Islet precursor cell (in vitro differentiated cells): ENCODE measurements around the gene TCN2.
"Not testable (repeated sequence)": the region's sequence is repeated elsewhere in the genome, so short reads cannot be mapped to it uniquely, and the experiment has no call there.

Experiments used
- DNase-seq: peaks from one replicate; pipeline ENCODE4 v3.0.0-alpha.2; 2018

The TCN2 gene

DNA sequence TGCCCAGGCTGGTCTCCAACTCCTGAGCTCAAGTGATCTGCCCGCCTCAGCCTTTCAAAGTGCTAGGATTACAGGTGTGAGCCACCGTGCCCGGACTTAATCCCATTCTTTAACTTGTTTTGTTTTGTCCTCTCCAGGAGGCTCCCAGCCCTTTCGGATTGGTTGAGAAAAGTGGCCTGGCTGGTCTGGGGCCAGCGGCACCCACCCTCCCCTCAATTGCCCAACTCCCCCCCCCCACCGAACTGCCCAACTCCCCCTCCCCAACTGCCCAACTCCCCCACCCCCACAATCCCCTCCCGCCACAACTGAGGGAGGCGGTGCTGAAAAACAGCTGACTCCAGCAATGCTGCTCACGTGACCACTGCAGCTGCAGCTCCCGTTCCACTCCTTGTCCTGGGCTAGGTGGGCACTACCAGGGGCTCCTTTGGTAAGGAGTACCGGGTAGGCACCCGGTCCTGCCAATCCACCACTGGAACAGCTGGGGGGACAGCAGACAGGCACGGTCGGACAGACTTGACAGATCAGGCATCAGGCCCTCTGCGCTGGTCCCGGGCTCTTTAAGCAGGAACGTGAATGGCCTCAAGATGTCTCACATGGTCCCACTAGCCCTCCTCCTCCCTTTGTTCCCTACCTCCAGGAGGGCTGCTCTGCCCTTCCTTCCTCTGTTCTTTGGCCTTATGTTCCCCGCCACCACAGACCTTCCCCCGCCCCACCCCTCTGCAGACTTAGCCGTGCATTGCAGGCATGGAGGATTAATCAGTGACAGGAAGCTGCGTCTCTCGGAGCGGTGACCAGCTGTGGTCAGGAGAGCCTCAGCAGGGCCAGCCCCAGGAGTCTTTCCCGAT lies at the start of gene TCN2:
Gene TCN2 (plus strand): TSS at position 720 of the 845 bp plus-strand sequence. CDS start 158 bp downstream, outside the sequence.
- peak; percentile 91 for DNase-seq

DNA sequence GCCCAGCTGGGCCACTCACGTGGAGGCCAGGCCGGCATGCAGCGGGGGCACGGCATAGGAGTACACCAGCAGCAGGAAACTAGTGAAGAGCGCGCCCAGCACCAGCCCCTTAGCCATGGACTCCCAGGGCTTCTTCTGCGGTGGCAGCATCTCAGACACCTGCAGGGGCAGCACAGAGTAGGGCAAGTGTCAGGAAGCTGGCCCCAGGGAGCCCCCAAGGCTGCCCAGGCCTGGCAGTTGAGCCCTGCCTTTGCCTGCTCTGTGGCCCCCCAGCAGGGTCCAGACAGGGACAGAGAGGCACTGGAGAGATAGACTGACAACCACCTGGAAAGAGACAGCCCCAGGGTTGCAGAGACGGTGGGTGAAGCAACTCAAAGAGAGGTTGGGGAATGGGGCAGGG lies 49.7 kb upstream of the TCN2 start:
- DNase-seq = no peak

DNA sequence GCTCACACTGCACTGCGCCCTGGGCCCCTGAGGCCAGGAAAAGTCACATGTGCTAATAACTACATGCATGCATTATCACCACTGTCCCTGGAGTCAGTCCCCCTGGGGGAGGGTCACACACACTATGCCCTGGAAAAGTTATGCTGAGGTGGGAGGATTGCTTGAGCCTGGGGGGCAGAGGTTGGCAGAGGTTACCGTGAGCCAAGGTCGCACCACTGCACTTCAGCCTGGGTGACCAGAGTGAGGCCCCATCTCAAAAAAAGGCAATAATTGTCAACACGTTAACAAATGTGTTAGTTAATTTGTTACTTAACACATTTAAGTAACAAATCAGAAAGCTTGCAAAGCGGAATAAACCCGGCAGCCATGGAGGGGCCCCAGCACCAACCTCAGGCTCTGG lies 47.1 kb upstream of the TCN2 start:
- no peak for DNase-seq

DNA sequence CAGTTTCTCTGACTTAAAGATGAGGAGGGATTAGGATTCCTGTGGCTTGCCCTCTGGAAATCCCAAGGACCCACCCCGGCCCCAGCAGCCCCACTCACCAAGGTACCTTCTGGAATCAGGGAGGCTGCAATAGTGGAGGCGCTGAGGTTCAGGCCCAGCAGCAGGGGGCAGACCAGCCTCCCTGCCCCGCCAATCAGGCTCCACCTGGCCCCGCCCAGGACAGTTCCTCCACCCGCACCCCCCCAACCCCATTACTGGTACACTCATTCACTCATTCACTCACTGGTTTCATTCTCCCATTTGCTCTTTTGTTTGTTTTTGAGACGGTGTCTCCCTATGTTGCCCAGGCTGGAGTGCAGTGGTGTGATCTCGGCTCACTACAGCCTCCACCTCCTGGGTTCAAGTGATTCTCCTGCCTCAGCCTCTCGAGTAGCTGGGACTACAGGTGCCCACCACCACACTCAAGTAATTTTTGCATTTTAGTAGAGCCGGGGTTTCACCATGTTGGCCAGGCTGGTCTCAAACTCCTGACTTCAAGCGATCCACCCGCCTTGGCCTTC lies 46.3 kb upstream of the TCN2 start:
- DNase-seq = not testable (repeated sequence)

DNA sequence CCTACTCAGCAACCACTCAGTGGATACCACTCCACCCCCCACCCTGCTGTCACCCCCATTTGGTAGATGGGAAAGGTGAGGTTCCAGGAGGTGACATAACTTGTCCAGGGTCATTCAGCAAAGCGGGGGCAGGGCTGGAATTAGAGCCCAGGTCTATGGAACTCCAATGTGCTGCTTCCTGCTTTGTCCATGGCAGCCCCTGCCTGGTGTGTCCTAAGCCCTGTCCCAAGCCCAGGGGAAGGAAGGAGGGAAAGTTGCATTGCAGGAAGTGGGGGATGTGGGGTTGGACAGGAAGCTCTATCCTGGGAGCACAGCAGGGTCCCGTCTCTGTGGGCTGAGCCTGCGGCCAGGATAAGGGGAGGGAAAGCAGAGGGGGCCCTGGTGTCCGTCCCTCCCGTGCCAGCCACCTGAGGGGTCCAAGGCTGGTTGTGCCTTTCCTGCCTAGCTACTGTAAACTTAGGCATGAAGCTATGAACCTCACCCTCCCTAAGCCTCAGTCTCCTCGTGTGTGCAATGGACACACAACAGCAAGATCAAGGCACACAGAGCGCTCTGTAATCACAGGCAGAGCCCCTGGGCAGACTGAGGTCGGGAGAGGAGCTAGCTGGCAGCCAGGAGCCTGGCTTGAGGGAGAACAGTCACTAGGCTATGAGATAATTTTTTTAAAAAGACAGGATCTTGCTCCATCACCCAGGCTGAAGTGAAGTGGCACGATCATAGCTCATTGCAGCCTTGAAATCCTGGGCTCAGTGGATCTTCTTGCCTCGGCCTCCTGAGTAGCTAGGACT lies 45.4 kb upstream of the TCN2 start:
- DNase-seq = no peak

DNA sequence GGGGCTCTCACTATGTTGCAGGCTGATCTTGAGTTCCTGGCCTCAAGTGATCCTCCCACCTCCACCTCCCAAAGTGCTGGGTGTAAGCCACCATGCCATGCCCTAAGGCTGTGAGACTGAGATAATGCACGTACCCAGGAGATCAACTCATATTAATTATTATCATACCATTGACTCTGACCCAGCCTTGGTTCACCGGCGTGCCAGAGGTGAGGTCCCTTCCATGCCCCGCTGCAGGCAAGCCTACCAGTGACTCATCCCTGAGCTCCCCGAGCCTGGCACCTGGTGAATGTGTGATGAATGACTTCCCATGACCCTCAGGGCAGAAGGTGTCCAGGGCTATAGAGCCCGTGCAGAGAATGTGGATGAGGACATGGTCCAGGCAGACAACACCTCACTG lies 44.6 kb upstream of the TCN2 start:
- no peak for DNase-seq

DNA sequence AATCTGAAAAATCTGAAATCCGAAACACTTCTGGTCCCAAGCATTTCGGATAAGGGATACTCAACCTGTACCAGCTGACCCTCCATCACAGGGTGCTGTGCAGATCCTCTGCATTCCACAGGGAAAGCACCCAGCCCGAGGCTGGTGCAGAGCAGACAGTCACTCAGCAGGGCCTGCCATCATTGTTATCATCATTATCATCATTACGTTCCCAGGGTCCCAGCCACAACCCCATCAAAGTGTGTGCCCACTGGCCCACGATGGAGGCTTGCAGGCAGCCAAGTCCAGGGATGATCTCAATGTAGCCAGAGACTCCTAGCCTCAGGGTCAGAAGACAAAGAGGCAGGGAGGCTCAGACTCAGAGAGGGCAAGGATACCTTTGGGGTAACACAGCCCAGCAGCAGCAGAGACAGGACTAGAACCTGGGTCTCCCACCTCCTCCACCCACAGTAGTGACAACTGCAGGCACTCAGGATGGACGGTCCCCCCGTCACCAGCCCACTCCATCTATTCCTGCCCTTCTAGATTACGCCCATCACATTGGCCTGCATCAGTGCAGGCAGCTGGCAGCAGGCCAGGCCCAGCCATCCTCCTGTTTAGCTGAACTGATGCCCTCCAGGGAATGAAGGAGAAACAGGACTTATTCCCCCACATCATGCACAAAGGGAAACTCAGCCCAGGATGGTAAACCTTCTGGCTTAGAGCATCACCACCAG lies 42.8 kb upstream of the TCN2 start:
- DNase-seq = no peak

DNA sequence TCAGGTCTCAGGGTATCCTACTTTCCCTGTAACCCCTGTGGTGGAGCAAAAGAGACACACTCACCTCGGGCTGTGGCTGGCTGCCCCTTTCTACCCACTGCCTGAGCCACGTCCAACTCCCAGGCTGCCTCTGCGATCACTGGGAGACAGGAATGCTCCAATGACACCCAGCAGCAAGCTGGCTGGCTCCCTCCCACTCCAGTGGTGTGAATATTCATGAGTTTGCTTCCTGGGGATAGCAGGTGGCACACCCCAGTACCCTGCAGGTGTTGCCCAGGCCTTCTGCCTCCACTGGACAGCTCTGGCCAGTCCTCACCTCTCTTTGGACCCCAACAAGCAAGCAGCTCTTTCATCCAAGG lies 42.2 kb upstream of the TCN2 start:
- no peak for DNase-seq

DNA sequence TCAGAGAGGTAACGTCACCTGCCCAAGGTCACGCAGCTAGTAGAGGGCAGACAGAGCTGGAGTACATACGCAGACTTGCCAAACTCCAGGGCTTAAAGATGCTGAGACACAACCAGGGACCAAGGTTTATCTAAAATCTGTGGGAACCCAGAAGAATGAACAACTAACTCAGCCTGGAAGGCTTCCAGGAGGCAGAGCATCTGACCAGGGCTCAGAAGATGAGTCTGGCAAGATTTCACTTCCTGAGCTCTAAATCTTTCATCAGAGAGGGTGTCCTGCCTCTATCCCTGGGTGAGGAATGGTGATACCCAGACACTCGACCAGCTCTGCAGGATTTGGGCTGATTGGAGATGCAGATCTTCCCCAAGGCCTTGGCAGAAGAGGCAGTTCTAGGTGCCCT lies 41.6 kb upstream of the TCN2 start:
- DNase-seq = no peak

DNA sequence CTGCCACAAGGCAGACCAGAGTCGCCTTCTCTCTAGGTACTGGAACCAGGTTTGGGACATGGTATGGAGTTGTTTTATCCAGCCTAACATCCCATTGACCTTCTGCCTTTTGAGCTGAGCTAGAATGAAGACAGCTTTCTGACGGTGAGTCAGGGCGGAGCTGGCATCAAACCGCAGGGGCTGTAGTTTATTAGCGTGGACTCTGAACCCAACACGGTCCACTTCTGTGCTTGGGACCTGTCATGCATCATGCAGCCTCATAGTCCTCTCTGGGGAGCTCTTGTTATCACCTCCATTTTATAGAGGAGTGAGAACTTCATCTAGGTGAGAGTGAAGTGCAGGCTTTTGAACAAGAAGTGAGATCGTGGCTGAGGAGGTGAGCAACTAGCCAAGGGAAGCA lies 40.8 kb upstream of the TCN2 start:
- no peak for DNase-seq

DNA sequence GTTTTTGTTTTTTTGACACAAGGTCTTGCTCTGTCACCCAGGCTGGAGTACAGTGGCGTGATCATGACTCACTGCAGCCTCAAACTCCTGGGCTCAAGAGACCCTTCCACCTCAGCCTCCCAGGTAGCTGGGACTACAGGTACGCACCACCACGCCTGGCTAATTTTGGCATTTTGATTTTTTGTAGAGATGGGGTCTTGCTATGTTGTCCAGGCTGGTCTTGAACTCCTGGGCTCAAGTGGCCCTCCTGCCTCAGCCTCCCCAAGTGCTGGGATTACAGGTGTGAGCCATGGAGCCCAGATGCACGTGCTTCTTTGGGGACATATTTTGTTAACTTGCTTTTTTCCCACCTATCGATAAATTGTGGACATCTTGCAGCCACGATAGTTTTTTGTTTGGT lies 39.7 kb upstream of the TCN2 start:
- DNase-seq = not testable (repeated sequence)

DNA sequence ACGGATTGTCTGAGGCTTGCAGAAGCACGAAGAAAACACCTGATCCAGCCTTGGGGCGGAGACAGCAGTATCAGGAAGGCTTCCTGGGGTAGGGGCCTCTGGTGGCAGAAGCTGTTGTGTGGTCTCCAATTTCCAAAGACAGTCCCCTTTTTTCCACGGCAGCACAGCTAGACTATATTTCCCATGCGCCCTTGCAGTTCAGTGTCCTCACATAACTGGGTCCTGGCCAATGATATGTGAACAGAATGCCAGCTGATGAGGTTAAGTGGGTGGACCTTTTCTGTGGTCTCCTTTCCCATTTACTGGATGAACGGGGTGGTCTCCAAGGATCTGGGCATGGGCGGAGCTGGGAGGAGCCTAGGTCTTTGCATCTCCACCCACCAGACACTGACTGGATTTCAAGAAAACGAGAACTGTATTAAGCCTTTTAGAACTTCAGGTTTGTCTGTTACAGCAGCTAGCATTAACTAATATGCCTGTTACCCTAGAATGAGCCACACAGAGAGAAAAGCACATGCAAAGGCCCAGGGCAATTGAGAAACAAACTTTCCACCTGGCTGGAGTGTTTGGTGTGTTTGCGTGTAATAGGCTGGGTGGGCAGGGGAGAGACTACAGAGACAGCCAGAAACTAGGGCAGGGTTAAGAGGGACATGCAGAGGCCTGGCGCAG lies 38.7 kb upstream of the TCN2 start:
- no peak for DNase-seq

DNA sequence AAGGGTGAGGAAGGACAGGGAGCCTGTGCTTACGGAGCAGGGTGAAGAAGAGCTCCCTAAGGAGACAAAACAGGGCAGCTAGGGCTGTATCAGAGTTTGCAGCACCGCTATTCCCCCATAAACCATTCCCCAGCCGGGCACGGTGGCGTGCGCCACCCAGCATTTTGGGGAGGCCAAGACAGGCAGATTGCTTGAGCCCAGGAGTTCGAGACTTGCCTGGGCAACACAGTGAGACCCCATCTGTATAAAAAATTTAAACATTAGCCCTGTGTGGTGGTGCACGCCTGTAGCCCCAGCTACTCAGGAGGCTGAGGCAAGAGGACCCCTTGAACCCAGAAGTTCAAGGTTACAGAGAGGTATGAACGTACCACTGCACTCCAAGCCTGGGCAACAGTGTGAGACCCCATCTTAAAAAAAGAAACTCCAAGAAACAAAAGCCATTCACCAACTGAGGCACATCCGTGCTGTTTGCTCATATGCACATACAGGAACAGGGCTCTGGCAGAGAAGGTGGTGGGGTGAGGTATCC lies 37.2 kb upstream of the TCN2 start:
- no peak for DNase-seq

DNA sequence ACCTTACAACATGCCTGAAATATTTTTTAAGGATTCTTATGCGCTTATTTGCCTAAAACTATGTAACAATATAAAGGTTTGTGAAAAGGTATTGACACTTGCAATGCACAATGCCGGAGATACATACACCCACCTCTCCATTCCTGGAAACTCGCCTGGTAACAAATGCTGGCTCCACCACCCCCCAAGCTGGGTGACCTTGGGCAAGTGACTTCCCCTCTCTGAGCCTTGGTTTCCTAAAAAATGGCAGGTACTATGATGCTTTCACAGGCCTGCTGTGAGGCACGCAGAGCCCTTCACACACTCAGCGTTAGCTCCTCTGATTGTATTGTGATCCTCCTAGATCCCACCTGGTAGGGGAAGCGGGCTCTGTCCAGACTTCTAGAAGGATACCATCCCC lies 34.8 kb upstream of the TCN2 start:
- no peak for DNase-seq

DNA sequence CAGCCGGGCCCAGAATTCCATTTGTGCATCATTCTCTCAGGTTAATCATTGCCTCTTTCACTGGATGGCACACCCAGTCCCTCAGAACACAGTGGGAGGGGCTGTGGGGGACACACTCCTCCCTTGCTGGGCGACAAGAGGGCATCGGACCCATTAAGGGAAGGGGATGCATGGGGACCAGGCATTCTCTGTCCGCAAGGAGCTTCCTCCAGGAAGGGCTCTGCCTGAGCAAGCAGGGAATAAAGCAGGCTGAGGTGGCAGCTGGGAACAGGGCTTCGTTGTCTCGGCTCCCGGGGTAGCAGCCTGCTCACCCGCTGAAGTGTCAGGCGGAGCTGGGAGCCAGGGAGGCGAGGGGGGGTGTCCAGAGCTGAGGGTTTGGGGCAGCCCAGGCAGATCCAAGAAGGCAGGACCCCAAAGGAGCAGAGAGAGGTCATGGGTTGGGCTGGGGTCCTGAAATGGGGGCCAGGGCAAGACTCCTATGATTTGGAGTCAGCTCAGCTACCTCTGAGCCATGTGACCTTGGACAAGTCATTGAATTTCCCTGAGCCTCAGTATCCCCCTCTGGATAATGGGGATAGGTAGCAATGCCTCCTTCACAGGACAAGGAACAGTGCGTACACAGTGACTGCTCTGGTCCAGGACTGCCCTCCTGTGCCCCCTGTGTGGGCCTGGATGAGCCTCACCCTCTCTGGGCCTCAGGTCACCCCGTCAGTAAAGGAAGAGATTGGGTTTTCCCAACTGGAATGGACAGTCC lies 34.0 kb upstream of the TCN2 start:
- DNase-seq = no peak

DNA sequence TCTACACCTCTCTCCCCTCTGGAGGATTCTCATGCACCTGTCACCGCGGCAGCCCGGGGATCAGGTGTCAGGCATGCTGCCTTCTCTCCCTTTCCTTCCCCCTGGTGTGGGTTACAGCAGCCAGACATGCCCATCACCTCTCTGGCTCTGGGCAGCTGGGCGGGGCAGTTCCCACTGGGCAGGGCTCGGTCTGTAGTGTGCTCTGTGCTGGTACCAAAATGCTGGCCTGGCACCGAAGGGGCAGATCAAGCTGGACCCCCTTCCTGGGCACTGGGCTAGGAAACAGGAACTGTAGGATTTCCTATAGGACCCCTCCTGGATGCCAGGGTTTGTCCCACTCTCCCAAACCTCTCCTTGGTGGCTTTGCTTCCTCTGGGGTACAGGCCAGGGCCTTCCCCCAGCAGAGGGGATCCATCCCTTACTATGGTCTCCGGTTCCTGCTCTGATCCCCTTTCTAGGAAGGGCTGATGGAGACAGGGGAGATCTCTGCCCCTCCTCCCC lies 33.3 kb upstream of the TCN2 start:
- DNase-seq = no peak

DNA sequence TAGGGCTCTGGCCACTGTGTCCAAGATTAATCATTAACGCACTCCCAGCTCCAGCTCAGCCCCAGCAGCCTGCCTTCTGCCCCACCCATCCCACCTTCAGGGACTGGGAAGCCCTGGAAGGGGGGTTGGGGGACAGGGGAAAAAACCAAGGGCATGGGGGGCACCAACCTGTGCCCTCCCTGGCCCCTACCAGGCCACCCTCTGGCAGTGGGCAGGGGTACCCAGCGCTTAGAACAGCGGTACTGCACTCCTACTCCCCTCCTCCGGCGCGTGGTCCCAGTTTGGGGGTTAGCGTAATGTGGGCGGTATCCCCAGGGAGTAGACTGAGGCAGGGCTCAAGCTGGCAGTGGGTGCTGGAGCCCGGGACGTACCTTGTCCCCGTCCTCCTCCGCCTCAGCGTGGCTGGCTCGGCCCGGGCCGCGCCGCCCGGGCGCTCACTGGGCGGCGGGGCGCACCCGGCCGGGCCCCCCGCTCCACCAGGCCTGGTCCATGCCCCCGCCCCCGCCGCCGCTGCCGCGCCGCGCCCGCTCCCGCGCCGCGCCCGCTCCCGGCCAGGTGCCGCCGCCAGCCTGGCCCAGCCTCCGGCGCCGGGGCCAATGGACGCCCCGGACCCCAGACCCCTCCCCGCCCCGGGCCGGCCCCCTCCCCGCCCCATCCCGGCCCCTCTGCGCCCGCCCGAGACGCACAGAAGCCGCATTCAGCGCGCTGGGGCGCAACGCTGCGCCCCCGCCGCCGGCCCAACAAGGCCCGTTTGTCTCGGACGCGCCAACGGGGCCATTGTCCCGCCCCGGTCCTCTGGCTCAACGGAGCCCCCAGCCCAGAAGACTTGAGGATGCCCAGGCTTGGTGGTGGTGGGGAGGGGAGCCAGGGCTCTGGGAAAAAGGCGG lies 32.6 kb upstream of the TCN2 start, which contains the start of gene GAL3ST1:
Gene GAL3ST1 (minus strand): TSS at position 571 of the 887 bp plus-strand sequence. CDS start 17,273 bp downstream, outside the sequence.
- no peak for DNase-seq

DNA sequence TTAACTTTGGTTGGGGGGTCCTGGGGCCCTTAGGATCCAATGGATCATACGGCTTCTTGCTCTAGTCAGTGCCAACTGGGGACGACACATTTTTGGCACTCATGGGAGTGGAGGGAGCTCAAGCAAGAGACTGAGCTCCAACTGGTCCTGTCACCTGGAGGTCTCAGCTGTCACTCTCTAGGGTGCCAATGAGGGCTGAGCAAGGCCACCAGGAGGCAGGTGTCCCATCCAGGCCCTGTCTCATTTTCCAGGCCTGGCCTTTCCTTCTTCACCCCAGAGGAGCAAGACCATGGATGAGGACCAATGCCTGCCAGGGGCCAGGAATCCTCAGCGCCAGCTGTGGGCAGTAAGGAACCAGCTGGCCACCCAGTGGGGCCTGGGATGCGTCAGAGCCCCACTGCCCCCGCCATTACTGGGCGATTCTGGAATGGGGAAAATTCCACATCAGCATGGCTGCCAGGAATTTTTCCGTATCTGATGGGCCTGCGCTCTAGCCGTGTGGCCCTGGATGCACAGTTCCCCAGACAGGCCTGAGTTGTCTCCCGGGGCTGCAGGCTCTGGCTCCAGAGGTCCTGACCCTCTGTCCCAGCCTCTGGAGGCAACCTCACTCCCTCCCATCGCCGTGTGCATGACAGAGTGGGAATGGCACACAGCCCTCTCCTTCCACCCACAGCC lies 31.8 kb upstream of the TCN2 start:
- DNase-seq = no peak

DNA sequence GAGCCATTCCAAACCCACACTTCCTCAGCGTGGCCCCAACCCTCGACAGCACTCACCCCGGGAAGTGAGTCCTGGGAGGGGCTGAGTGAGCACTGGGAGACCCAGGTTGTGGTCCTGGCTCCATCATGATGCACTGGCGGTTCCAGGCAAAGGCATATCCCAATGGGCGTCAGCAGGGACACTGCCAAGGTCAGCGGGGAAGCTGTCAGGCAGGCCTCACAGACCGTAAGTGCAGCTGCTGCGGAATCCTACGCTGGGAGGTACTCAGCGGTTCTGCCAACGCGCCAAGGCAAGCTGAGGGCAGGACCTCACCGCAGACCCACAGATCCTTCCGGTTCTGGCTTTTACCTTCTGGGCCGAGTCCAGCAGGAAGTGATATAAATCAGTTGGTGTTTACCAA lies 31.1 kb upstream of the TCN2 start:
- DNase-seq = no peak

DNA sequence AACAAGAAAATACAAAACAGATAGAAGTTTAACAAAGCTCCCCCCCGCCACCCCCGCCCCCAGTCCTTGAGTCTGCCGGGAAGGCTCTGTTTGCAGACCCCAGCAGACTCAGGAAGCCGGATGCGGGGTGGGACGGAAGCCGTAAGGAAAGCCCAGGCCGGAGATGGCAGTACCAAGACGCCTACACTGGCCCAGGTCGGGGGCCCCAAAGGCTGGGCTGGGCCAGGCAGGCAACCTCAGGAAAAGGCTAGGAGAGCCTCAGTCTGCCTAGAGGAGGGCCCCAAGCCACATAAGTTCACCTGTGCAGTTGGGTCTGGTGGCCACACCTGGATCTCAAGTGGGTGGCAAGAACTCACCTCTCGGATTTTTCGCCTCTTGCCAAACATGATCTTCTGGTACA lies 28.5 kb upstream of the TCN2 start:
- DNase-seq = no peak
